Measurements from ENCODE around the gene MYO5C.

MYO5C gene

GRCh38 chr15:52295421-52296001 lies at the start of gene MYO5C:
Gene MYO5C, minus strand, starts transcription at chr15:52295804. Its CDS starts 168 bp downstream, at chr15:52295636.
- DNase-seq: peak in 1 of 3 donors; percentile 44

DNA sequence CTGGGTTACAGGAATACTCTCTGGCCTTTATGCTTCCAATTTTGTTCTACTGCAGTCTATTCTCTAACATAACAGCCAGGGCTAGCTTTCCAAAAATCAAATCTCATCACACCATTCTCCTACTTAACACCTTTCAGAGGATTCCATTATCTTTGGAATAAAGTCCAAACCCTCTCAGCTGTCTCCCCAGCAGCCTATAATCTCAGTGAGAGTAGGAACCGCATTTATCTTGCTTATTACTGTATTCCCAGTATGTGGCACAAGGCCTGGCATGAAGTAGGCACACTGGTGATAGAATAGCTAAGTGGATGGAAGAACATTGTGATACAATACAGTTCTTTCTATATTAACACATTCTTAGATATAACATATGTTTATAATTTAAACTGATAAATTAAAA lies 49.0 kb upstream of the MYO5C start:
- DNase-seq: no peak

DNA sequence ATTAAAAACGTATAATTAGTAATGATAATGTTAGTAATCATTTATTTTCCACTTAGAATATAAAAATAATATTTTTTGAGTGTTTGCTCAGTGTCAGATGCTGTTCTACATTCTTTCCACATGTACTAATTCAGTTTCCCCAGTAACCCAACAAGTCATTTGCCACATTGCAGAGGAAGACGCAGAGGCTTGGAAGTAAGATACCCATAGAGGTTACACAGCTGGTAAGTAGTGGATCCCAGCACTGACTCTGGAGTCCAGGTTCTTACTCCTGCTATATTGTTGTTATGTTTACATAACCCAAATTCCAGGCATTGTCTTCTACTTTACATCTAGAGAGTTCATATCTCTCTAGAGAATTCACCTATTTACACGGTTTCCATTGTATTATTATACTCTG lies 48.2 kb upstream of the MYO5C start:
- DNase-seq: no peak

DNA sequence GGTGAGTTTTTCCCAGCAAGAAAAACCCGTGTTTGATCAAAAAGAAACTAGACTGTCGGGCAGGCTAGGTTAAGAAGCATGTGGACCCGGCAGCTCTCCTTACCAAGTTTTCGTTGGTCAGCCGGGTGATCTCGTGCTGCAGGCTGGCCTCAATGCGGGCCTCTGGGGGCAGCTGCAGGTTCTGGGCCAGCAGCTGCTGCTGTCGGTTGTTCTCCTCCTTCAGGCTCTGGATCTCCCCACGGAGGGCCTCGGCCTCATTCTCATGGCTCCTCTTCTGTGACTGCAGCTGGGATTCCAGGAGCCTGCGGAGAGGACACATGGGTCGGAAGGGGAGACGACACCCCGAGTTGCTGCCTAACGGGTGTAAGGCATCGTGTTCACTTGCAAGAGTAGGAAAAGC lies 44.5 kb upstream of the MYO5C start:
- DNase-seq: no peak

GRCh38 chr15:52338891-52339290 lies 43.3 kb upstream of the MYO5C start:
- no peak for DNase-seq

GRCh38 chr15:52338058-52338457 lies 42.5 kb upstream of the MYO5C start:
- DNase-seq: no peak

DNA sequence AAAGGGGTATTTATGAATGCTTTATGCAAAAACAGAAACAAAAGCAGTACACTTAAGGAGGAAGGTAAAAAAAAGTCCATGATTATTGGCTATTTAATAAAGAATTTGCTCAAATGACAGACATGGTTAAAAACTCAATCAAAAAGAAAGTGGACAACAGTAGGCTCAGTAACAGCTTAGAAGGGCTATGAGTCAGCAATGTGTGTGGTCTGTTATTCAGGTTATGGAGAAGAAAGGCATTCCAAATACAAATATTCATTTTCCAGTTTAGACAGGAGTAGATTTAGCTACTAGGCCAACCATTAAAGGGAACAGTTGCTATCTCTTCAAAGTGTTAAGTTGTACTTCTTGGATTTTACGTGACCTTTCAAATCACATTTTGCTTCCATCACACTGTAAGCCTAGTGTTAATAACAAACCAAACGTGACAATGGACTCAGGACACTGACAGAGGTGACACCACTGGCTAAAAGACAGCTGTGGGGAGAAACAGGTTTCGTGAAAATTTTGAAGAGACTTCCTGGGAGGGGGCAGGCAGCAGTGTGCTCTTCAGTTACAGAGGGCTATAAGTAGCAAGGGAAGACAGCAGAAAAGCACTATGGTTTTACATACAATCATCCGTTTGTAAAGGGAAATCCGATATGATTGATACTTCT lies 41.7 kb upstream of the MYO5C start:
- DNase-seq: no peak

GRCh38 chr15:52336529-52336928 lies 40.9 kb upstream of the MYO5C start:
- no peak for DNase-seq

- DNase-seq: no peak
Observed at GRCh38 chr15:52334491-52335160, 39.0 kb upstream of the MYO5C start.

GRCh38 chr15:52331490-52332240 lies 36.1 kb upstream of the MYO5C start:
- DNase-seq: peak in 2 of 3 donors; percentile 13 to 17

- no peak for DNase-seq
Observed at GRCh38 chr15:52329987-52330386, 34.4 kb upstream of the MYO5C start.

DNA sequence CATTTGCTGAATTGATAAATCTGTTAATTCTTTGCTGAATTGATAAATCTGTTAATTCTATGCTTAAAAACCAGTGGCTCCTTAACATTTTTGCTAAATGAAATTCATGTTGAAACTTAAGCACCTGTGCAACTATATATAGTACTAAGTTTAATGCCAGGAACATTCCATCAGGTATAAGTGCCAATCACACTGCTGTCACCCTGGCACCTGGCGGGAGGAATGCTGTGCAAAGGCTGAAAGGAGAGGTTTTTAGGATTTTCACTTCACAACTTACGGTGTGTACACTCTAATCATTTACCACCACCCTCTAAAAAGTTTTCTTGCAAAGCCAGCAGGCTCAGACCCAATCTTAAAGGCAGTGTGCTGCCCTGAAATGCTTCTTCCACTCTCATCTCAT lies 33.5 kb upstream of the MYO5C start:
- no peak for DNase-seq

- no peak for DNase-seq
Observed at GRCh38 chr15:52328680-52329079, 33.1 kb upstream of the MYO5C start.

GRCh38 chr15:52326756-52327155 lies 31.2 kb upstream of the MYO5C start:
- DNase-seq: no peak

- DNase-seq: no peak
Observed at GRCh38 chr15:52324109-52324508, 28.5 kb upstream of the MYO5C start.

GRCh38 chr15:52318729-52319500 lies 23.3 kb upstream of the MYO5C start:
- DNase-seq: no peak

DNA sequence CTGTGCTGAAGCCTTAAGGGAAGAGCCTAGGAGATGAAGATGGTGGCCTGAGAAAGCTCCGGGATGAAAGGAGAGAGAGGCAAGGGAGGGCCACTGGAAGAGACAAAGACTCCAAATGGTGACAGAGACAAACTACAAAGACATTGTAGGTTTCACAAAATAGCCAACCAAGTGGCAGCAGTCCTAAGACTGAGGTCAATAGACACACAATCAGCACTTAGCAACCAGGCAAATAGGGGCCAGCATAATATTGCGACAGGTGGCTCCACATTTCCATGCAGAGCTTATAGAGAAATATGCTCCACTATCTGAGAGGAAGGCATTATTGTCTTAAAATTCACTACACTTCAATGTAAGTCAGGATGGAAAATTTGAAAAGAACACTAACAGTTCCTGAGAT lies 22.1 kb upstream of the MYO5C start:
- no peak for DNase-seq

- DNase-seq: no peak
Observed at GRCh38 chr15:52317022-52317421, 21.4 kb upstream of the MYO5C start.

GRCh38 chr15:52309154-52309548 lies 13.5 kb upstream of the MYO5C start:
- no peak for DNase-seq

DNA sequence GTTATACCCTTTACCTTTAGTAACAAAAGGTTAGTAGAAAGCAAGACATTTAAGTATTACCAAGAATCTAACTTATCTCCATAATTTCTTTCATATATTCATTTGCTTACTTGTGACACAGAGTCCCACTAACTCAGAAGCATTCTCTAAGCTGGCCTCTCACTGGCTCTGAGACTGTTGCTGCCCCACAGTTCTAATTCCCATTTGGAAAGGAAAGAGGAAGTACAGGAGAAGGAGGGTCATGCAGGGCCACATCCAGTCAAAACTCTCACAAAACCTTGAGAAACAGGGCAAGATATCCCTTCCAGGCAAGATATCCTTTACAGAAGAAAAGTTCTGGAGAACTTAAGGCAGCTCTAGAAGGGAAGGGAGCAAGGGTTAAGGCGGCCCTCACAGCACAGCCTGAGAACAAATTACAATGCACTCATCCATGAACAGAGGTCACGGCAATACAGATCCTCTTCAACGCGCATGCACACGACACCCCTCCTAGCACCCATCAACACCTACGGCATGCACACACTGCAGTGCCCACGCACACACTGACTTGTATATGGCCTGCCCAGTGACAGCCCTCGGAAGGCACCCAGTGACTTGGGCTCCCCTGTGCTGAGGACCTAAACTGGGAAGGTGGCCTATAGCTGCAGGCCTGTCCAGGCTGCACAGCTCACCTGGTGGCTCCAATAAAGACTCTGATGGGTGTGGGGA lies 13.0 kb upstream of the MYO5C start:
- DNase-seq: peak; percentile 44 to 55 (median 54)

GRCh38 chr15:52307847-52308246 lies 12.2 kb upstream of the MYO5C start:
- no peak for DNase-seq

- DNase-seq: peak; percentile 58 to 86 (median 84)
Observed at GRCh38 chr15:52306270-52306669, 10.7 kb upstream of the MYO5C start.

Measured in suppressor macrophage treated with lipopolysaccharide for 1 hour (primary cell).